ENCODE measurements around the gene BNIP5. TPM values are rescaled to one million over a fixed set of nuclear protein-coding genes. Genes with fewer than 3 reads are reported as not detected.

Gene BNIP5
- total RNA-seq, 4 donors from 2014 or later: not detected

- H3K27me3 ChIP-seq: peaks cover 0 to 20% (median 0%) of the 10 kb centered on the region in 4 donors
- DNase-seq (ENCODE audit: extremely low spot score): no peak
- H3K9me3 ChIP-seq: no peaks in the 10 kb centered on the region
- WGBS: 88% methylated on average over 6 of the region's 6 CpGs
- no peak overlapping the region for H3K4me3 ChIP-seq
- no peak overlapping the region for H3K27ac ChIP-seq (replicated peaks in 1 of 4)
- no peaks in the 10 kb centered on the region for H3K36me3 ChIP-seq
- intact Hi-C loops (cut with DNase I): no loop called here
- H3K4me1 ChIP-seq: peaks cover 0 to 5% (median 2%) of the 10 kb centered on the region in 4 donors
- TF ChIP-seq POLR2A (IDR thresholded peaks at IDR 0.05; ENCODE audit: low read depth) (no peak), POLR2AphosphoS5 (IDR thresholded peaks at IDR 0.05) (no peak), EP300 (IDR thresholded peaks at IDR 0.05) (no peak)
- TF ChIP-seq, protein P1, sequence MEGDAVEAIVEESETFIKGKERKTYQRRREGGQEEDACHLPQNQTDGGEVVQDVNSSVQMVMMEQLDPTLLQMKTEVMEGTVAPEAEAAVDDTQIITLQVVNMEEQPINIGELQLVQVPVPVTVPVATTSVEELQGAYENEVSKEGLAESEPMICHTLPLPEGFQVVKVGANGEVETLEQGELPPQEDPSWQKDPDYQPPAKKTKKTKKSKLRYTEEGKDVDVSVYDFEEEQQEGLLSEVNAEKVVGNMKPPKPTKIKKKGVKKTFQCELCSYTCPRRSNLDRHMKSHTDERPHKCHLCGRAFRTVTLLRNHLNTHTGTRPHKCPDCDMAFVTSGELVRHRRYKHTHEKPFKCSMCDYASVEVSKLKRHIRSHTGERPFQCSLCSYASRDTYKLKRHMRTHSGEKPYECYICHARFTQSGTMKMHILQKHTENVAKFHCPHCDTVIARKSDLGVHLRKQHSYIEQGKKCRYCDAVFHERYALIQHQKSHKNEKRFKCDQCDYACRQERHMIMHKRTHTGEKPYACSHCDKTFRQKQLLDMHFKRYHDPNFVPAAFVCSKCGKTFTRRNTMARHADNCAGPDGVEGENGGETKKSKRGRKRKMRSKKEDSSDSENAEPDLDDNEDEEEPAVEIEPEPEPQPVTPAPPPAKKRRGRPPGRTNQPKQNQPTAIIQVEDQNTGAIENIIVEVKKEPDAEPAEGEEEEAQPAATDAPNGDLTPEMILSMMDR (IDR thresholded peaks at IDR 0.05): no peak
Measured at GRCh38 chr6:36297051-36297450, 39.6 kb downstream of the BNIP5 start.

GRCh38 chr6:36296240-36296639 lies 40.4 kb downstream of the BNIP5 start:
- DNase-seq (ENCODE audit: extremely low spot score): no peak
- Histone ChIP-seq H3K27me3 (peaks cover 0 to 18% (median 0%) of the 10 kb centered on the region in 4 donors), H3K36me3 (no peaks in the 10 kb centered on the region), H3K4me3 (no peak overlapping the region), H3K4me1 (no peaks in the 10 kb centered on the region), H3K27ac (replicated peaks in 1 of 4) (no peak overlapping the region), H3K9me3 (no peaks in the 10 kb centered on the region)
- whole genome bisulfite sequencing: 52% methylated on average over 1 of the region's 1 CpG
- TF ChIP-seq POLR2A (IDR thresholded peaks at IDR 0.05; ENCODE audit: low read depth): no peak
- TF ChIP-seq POLR2AphosphoS5 (IDR thresholded peaks at IDR 0.05): no peak
- no peak for TF ChIP-seq EP300 (IDR thresholded peaks at IDR 0.05)
- TF ChIP-seq, protein P1 (IDR thresholded peaks at IDR 0.05): no peak
- intact Hi-C loops (cut with DNase I): no loop called here

- 86% methylated on average over 6 of the region's 6 CpGs for WGBS
- intact Hi-C loops (cut with DNase I): no loop called here
- TF ChIP-seq EP300 (IDR thresholded peaks at IDR 0.05): no peak
- TF ChIP-seq POLR2AphosphoS5 (IDR thresholded peaks at IDR 0.05): no peak
- TF ChIP-seq, protein P1 (IDR thresholded peaks at IDR 0.05): no peak
- no peak for TF ChIP-seq POLR2A (IDR thresholded peaks at IDR 0.05; ENCODE audit: low read depth)
Measured at GRCh38 chr6:36292170-36292569, 44.5 kb downstream of the BNIP5 start.

DNA sequence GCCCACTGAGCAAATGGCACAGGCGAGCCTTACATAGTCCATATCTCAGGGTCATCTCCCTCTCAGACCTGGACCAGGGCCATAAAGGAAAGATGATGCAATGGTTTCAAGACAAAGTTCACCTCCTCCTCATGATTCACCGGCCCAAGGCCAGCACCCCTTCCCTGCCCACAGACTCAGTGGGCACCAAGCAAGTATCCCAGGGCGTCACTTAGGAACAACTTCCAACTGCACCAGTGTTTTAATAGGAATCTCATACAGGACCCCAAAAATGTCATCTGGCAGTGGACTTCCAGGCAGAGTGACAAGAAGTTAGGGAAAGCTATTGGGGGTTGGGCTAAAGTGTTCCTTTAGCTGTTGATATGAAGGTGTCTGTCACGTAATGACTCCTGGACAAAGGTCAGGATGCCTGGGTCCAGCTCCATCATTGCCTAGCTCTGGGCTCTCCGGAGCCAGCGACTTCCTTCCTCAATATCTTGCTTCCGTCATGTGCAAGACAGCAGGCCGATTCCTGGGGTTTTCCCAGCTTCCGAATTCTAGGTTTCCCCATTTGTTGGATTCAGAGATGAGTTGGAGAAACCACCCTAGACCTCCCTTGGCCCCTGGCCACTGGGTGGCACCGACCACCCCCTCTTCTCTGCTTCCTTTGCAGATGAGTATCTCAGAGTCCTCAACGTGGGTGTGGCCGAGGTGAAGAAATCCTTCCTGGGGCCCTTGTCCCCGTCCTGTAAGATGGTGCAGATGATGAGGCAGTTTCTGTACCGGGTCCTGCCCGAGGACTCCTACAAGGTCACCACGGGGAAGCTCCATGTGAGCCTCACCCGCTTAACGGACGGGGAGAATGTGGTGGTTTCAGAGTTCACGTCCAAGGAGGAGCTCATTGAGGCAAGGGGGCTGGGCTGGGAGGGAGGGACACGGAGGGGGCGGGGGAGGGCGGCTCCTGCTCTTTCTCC lies 45.7 kb downstream of the BNIP5 start:
- DNase-seq (ENCODE audit: extremely low spot score): no peak
- H3K27me3 ChIP-seq: peaks cover 0 to 38% (median 0%) of the 10 kb centered on the region in 4 donors
- H3K4me3 ChIP-seq: no peak overlapping the region
- H3K9me3 ChIP-seq: no peaks in the 10 kb centered on the region
- intact Hi-C loops (cut with DNase I): no loop called here
- no peaks in the 10 kb centered on the region for H3K36me3 ChIP-seq
- TF ChIP-seq POLR2A (IDR thresholded peaks at IDR 0.05; ENCODE audit: low read depth) (no peak), POLR2AphosphoS5 (IDR thresholded peaks at IDR 0.05) (no peak), EP300 (IDR thresholded peaks at IDR 0.05) (no peak)
- TF ChIP-seq, protein P1 (IDR thresholded peaks at IDR 0.05): no peak
- 73% methylated on average over 23 of the region's 23 CpGs for WGBS
- no peaks in the 10 kb centered on the region for H3K4me1 ChIP-seq
- no peak overlapping the region for H3K27ac ChIP-seq (replicated peaks in 1 of 4)

More at GRCh38 chr6:36292170-36292569, 44.5 kb downstream of the BNIP5 start:
- no peaks in the 10 kb centered on the region for H3K9me3 ChIP-seq
- peaks cover 0 to 26% (median 0%) of the 10 kb centered on the region in 4 donors for H3K27me3 ChIP-seq
- no peak for DNase-seq (ENCODE audit: extremely low spot score)
- H3K27ac ChIP-seq (replicated peaks in 1 of 4): no peak overlapping the region
- no peak overlapping the region for H3K4me3 ChIP-seq
- H3K4me1 ChIP-seq: no peaks in the 10 kb centered on the region
- no peaks in the 10 kb centered on the region for H3K36me3 ChIP-seq

Measured in esophagus muscularis mucosa (tissue), 4 donors.